Measurements from ENCODE around the gene RNF224. TPM values are rescaled to one million over a fixed set of nuclear protein-coding genes. Genes with fewer than 3 reads are reported as not detected.

Gene RNF224
- total RNA-seq, 4 donors from 2014 or later = 1.2 to 5.2 (median 3.0) TPM

DNA sequence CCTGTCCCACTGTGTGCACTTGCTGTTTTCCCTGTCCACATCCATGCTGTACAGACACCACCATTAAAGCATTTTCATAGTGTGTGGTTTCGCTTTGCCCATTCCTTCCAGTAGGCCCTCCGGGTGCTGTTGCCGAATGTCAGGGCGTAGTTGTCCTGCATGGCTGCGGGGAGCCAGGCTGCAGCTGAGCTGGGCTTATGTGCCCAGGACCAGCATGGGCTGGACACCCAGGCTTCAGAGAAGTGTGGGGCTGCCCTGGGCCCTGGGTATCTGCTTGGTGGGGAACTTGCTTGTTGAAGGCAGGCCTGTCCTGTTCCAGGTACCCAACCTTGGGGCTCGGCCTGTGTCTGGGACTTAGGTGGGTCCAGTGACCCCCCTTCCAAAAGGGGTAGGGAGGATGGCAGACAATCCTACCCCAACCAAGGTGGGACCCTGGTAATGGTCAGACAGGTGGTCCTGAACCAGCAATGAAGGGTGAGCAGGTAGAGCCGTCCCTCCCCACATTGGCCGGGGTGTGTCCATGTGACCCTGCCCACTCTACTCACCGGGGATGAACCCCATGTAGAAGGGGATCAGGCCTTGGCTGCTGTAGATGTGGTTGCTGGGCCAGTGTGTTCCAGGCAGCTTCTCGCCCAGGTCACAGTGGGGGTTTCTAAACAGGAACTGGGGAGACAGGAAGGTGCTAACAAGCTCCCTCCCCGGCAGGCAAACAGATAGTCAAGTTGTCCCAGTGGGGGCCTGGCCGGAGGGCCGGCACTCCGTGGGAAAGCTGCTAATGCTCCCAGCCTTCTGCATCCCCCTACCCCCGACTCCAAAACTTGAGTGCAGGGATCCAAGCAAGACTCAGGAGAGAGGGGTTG lies 16.6 kb downstream of the RNF224 start:
- Histone ChIP-seq H3K4me1 (peaks cover 30 to 64% (median 37%) of the 10 kb centered on the region in 3 donors), H3K27me3 (no peaks in the 10 kb centered on the region), H3K27ac (peak overlapping the region in 2 of 4 donors; percentile 4 to 12), H3K36me3 (peaks cover 6 to 21% (median 21%) of the 10 kb centered on the region in 3 donors), H3K4me3 (no peak overlapping the region), H3K9me3 (no peaks in the 10 kb centered on the region)
- intact Hi-C loops (cut with DNase I) = no loop called here
- WGBS, 2 donors = 56 to 83% methylated on average over 1 to 7 of the region's 15 CpGs
- no peak for DNase-seq
- no peak for TF ChIP-seq POLR2A (IDR thresholded peaks at IDR 0.05)
- TF ChIP-seq, protein P1, sequence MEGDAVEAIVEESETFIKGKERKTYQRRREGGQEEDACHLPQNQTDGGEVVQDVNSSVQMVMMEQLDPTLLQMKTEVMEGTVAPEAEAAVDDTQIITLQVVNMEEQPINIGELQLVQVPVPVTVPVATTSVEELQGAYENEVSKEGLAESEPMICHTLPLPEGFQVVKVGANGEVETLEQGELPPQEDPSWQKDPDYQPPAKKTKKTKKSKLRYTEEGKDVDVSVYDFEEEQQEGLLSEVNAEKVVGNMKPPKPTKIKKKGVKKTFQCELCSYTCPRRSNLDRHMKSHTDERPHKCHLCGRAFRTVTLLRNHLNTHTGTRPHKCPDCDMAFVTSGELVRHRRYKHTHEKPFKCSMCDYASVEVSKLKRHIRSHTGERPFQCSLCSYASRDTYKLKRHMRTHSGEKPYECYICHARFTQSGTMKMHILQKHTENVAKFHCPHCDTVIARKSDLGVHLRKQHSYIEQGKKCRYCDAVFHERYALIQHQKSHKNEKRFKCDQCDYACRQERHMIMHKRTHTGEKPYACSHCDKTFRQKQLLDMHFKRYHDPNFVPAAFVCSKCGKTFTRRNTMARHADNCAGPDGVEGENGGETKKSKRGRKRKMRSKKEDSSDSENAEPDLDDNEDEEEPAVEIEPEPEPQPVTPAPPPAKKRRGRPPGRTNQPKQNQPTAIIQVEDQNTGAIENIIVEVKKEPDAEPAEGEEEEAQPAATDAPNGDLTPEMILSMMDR (IDR thresholded peaks at IDR 0.05) = no peak

DNA sequence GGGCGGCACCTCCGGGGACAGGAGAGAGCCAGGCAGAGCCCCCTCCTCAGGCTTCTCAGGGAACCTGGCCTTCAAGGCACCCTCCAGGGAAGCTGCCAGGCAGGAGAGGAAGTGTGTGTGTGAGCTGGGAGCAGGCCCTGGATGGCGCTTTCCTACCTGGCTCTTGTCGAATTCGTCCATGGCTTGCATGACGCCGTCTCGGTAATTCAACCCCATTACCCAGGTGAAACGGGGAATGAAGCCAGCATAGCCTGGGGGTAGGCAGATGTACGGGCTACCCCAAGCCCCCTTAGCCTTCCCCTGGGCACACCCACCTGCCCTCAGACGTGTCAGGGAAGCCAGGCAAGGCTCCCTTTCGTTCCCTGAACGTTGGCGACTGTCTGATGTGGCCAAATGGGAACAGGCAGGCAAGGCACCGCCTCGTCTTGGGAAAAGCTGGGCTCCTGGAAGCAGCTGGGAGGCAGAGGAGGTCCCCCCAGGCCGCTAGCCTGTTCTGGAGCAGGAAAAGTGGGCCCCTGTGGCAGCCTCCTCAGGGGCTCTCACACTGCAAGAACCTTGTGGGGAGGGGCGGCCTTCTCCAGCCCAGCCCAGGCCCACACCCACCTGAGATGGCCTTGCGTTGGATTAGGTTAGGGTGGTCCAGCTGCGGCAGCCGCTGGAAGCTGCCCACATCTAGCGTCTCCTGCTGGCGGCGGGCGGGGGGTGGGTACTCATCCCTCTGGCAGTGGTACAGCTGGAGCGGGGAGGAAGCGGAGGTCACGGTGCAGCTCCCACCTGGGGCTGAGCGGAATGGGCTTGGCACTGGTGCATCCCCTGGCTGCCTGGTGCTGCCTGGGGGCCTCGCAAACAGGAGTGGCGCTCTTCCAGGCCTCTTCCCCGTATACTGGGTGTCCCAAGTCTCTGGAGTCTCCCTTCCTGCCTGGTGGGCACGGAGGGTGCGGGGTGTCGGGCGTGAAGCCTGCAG lies 17.5 kb downstream of the RNF224 start:
- Histone ChIP-seq H3K4me1 (peaks cover 28 to 55% (median 30%) of the 10 kb centered on the region in 3 donors), H3K27me3 (no peaks in the 10 kb centered on the region), H3K36me3 (peaks cover 6 to 21% (median 21%) of the 10 kb centered on the region in 3 donors), H3K27ac (peak overlapping the region in 1 of 4 donors; percentile 4), H3K4me3 (no peak overlapping the region), H3K9me3 (no peaks in the 10 kb centered on the region)
- TF ChIP-seq POLR2A (IDR thresholded peaks at IDR 0.05) = no peak
- TF ChIP-seq, protein P1 (IDR thresholded peaks at IDR 0.05) = no peak
- DNase-seq = no peak
- WGBS, 2 donors = 51% methylated on average over 7 of the region's 36 CpGs; no CpG with 5 or more reads in 1 of the 2 donors
- intact Hi-C loops (cut with DNase I) = no loop called here

DNA sequence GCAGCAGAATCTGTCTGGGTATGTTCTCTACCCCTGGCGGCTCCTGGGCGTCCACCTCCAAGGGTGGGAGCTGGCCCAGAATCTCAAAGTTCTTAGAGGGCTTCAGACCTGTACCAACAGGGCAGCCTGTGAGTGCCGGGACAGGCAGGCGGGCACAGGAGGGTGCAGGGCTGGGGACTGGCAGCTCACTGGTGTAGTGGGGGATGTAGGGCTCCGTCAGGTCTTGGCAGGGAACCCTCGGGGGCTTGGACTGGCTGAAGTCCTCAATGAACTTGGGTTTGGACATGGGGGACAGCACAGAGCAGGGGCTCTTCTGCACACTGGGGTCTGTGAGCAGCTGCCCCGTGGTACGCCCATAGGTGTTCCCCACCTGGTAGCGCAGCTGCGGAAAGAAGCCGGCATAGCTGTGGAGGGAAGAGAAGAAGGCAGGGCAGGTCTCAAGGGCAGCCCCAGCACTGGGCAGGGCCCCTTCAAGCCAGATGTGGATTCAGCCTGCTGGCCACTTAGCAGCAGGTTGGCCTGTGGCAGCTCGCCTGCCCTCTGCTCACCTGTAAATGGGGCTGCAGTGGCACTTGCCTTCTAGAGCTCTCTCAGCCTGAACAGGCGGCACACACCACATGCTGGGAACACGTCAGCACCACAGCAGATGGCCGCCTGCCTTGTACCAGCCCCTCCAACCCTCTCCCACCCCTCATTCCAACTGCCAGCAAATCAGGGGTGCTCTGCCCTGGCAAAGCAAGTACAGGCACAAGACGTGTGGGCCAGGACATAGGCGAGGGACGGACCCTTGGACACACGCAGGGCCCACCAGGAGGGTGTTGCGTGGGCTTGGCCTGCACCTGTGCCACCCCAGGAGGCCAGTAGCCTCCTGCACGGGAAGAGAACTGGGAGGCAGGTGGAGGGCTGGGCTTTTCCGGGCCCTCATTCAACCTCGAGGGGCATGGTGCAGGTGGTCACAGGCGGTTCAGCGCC lies 18.4 kb downstream of the RNF224 start:
- intact Hi-C loops (cut with DNase I) = no loop called here
- H3K27ac ChIP-seq = no peak overlapping the region
- no peaks in the 10 kb centered on the region for H3K9me3 ChIP-seq
- no peak for TF ChIP-seq POLR2A (IDR thresholded peaks at IDR 0.05)
- TF ChIP-seq, protein P1 (IDR thresholded peaks at IDR 0.05) = no peak
- no peak for DNase-seq
- H3K27me3 ChIP-seq = peaks cover 0 to 2% (median 0%) of the 10 kb centered on the region in 4 donors
- H3K4me1 ChIP-seq = peaks cover 26 to 46% (median 30%) of the 10 kb centered on the region in 3 donors
- H3K36me3 ChIP-seq = peaks cover 6 to 21% (median 21%) of the 10 kb centered on the region in 3 donors
- 87 to 88% methylated on average over 8 to 10 of the region's 25 CpGs for WGBS, 2 donors
- no peak overlapping the region for H3K4me3 ChIP-seq

DNA sequence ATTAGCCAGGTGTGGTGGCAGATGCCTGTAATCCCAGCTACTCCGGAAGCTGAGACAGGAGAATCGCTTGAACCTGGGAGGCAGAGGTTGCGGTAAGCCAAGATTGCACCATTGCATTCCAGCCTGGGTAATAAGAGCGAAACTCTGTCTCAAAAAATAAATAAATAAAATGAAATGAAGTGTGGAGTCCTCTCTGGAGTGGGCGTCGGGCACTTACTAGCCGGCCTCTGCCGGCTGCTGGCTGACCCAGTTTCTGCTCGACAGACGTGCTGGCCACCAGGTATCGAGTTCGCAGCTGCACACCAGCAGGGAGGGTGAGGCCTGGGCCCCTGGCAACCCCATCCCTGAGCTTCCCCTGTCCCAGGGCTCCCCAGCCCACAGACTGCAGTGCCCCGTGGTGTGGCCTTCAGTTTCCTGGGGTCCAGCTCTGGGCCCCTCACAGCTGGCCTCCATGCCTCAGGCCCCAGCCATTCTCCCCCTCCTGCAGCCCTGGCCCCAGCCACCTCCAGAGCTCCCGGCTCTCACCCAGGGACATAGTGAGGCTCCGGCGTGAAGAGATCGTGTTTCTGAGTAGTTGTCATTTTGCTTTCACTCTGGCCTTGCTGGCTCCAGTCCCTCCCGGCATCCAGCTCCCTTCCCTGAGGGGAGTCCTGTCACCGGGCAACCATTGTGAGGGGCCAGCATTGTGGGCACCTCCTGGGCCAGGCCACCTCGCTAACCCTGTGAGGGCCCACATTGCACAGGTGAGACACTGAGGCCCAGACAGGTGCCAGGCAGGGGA lies 20.0 kb downstream of the RNF224 start:
- Histone ChIP-seq H3K4me1 (peaks cover 23 to 39% (median 23%) of the 10 kb centered on the region in 3 donors), H3K9me3 (no peaks in the 10 kb centered on the region)
- DNase-seq = no peak

More for the DNA sequence above, 20.0 kb downstream of the RNF224 start:
- TF ChIP-seq, protein P1 (IDR thresholded peaks at IDR 0.05) = no peak
- no peak for TF ChIP-seq POLR2A (IDR thresholded peaks at IDR 0.05)
- Histone ChIP-seq H3K36me3 (peaks cover 6 to 15% (median 13%) of the 10 kb centered on the region in 3 donors), H3K27ac (no peak overlapping the region), H3K27me3 (peaks cover 0 to 6% (median 0%) of the 10 kb centered on the region in 4 donors), H3K4me3 (no peak overlapping the region)
- intact Hi-C loops (cut with DNase I) = no loop called here
- WGBS, 2 donors = 84% methylated on average over 12 of the region's 20 CpGs
